ENCODE measurements around the gene COL4A6.
"Not testable (repeated sequence)": the region's sequence is repeated elsewhere in the genome, so short reads cannot be mapped to it uniquely, and the experiment has no call there.

Gene COL4A6

GRCh38 chrX:108396188-108396891 is 41.9 kb downstream of the COL4A6 start:
- no peaks in the 10 kb centered on the region for H3K9me3 ChIP-seq (ENCODE audit: low read length)
- H3K4me1 ChIP-seq (ENCODE audit: insufficient read depth, low read length) = no peaks in the 10 kb centered on the region
- H3K4me3 ChIP-seq (ENCODE audit: low read length) = no peak overlapping the region
- H3K36me3 ChIP-seq (ENCODE audit: insufficient read depth, low read length) = no peaks in the 10 kb centered on the region
- no peak overlapping the region for H2AFZ ChIP-seq (ENCODE audit: low read depth, low read length)
- no peaks in the 10 kb centered on the region for H3K27me3 ChIP-seq (ENCODE audit: insufficient read depth, low read length)

- H3K36me3 ChIP-seq (ENCODE audit: insufficient read depth, low read length); H2AFZ ChIP-seq (ENCODE audit: low read depth, low read length); H3K27me3 ChIP-seq (ENCODE audit: insufficient read depth, low read length); H3K4me3 ChIP-seq (ENCODE audit: low read length); H3K9me3 ChIP-seq (ENCODE audit: low read length); H3K4me1 ChIP-seq (ENCODE audit: insufficient read depth, low read length): not testable (repeated sequence)
Measured at GRCh38 chrX:108390976-108391717, 47.1 kb downstream of the COL4A6 start.

- Histone ChIP-seq H2AFZ (ENCODE audit: low read depth, low read length) (no peak overlapping the region), H3K4me1 (ENCODE audit: insufficient read depth, low read length) (no peaks in the 10 kb centered on the region), H3K4me3 (ENCODE audit: low read length) (no peak overlapping the region), H3K9me3 (ENCODE audit: low read length) (no peaks in the 10 kb centered on the region), H3K27me3 (ENCODE audit: insufficient read depth, low read length) (no peaks in the 10 kb centered on the region), H3K36me3 (ENCODE audit: insufficient read depth, low read length) (no peaks in the 10 kb centered on the region)
Measured at GRCh38 chrX:108384783-108385182, 53.4 kb downstream of the COL4A6 start.

- Histone ChIP-seq H3K36me3 (ENCODE audit: insufficient read depth, low read length) (no peaks in the 10 kb centered on the region), H3K9me3 (ENCODE audit: low read length) (no peaks in the 10 kb centered on the region), H3K4me1 (ENCODE audit: insufficient read depth, low read length) (no peaks in the 10 kb centered on the region), H3K27me3 (ENCODE audit: insufficient read depth, low read length) (no peaks in the 10 kb centered on the region), H3K4me3 (ENCODE audit: low read length) (no peak overlapping the region), H2AFZ (ENCODE audit: low read depth, low read length) (no peak overlapping the region)
Measured at GRCh38 chrX:108380222-108380621, 58.0 kb downstream of the COL4A6 start.

- not testable (repeated sequence) for H3K9me3 ChIP-seq (ENCODE audit: low read length); H3K36me3 ChIP-seq (ENCODE audit: insufficient read depth, low read length); H3K27me3 ChIP-seq (ENCODE audit: insufficient read depth, low read length); H3K4me3 ChIP-seq (ENCODE audit: low read length); H2AFZ ChIP-seq (ENCODE audit: low read depth, low read length); H3K4me1 ChIP-seq (ENCODE audit: insufficient read depth, low read length)
Measured at GRCh38 chrX:108376821-108377220, 61.4 kb downstream of the COL4A6 start.

GRCh38 chrX:108375591-108375990 is 62.6 kb downstream of the COL4A6 start:
- not testable (repeated sequence) for H3K4me3 ChIP-seq (ENCODE audit: low read length); H3K27me3 ChIP-seq (ENCODE audit: insufficient read depth, low read length); H3K4me1 ChIP-seq (ENCODE audit: insufficient read depth, low read length); H3K36me3 ChIP-seq (ENCODE audit: insufficient read depth, low read length); H2AFZ ChIP-seq (ENCODE audit: low read depth, low read length); H3K9me3 ChIP-seq (ENCODE audit: low read length)

GRCh38 chrX:108366644-108367406 is 71.4 kb downstream of the COL4A6 start:
- no peak overlapping the region for H2AFZ ChIP-seq (ENCODE audit: low read depth, low read length)
- no peaks in the 10 kb centered on the region for H3K9me3 ChIP-seq (ENCODE audit: low read length)
- H3K36me3 ChIP-seq (ENCODE audit: insufficient read depth, low read length) = no peaks in the 10 kb centered on the region
- H3K4me3 ChIP-seq (ENCODE audit: low read length) = no peak overlapping the region
- H3K4me1 ChIP-seq (ENCODE audit: insufficient read depth, low read length) = peaks cover 2% of the 10 kb centered on the region
- no peaks in the 10 kb centered on the region for H3K27me3 ChIP-seq (ENCODE audit: insufficient read depth, low read length)

GRCh38 chrX:108362026-108362425 is 76.2 kb downstream of the COL4A6 start:
- Histone ChIP-seq H3K27me3 (ENCODE audit: insufficient read depth, low read length) (no peaks in the 10 kb centered on the region), H3K4me3 (ENCODE audit: low read length) (no peak overlapping the region), H3K9me3 (ENCODE audit: low read length) (no peaks in the 10 kb centered on the region), H3K36me3 (ENCODE audit: insufficient read depth, low read length) (no peaks in the 10 kb centered on the region), H3K4me1 (ENCODE audit: insufficient read depth, low read length) (peaks cover 2% of the 10 kb centered on the region), H2AFZ (ENCODE audit: low read depth, low read length) (no peak overlapping the region)

GRCh38 chrX:108361316-108361715 is 76.9 kb downstream of the COL4A6 start:
- Histone ChIP-seq H3K4me1 (ENCODE audit: insufficient read depth, low read length) (no peaks in the 10 kb centered on the region), H3K4me3 (ENCODE audit: low read length) (no peak overlapping the region), H3K9me3 (ENCODE audit: low read length) (no peaks in the 10 kb centered on the region), H3K36me3 (ENCODE audit: insufficient read depth, low read length) (no peaks in the 10 kb centered on the region), H3K27me3 (ENCODE audit: insufficient read depth, low read length) (no peaks in the 10 kb centered on the region), H2AFZ (ENCODE audit: low read depth, low read length) (no peak overlapping the region)

- H3K4me3 ChIP-seq (ENCODE audit: low read length) = no peak overlapping the region
- no peak overlapping the region for H2AFZ ChIP-seq (ENCODE audit: low read depth, low read length)
- no peaks in the 10 kb centered on the region for H3K4me1 ChIP-seq (ENCODE audit: insufficient read depth, low read length)
- H3K36me3 ChIP-seq (ENCODE audit: insufficient read depth, low read length) = no peaks in the 10 kb centered on the region
- H3K27me3 ChIP-seq (ENCODE audit: insufficient read depth, low read length) = no peaks in the 10 kb centered on the region
- no peaks in the 10 kb centered on the region for H3K9me3 ChIP-seq (ENCODE audit: low read length)
Measured at GRCh38 chrX:108359806-108360602, 78.2 kb downstream of the COL4A6 start.

GRCh38 chrX:108353452-108353851 is 84.8 kb downstream of the COL4A6 start:
- H3K36me3 ChIP-seq (ENCODE audit: insufficient read depth, low read length) = no peaks in the 10 kb centered on the region
- H3K9me3 ChIP-seq (ENCODE audit: low read length) = no peaks in the 10 kb centered on the region
- H3K27me3 ChIP-seq (ENCODE audit: insufficient read depth, low read length) = no peaks in the 10 kb centered on the region
- peaks cover 7% of the 10 kb centered on the region for H3K4me1 ChIP-seq (ENCODE audit: insufficient read depth, low read length)
- H3K4me3 ChIP-seq (ENCODE audit: low read length) = no peak overlapping the region
- no peak overlapping the region for H2AFZ ChIP-seq (ENCODE audit: low read depth, low read length)

GRCh38 chrX:108349210-108349609 is 89.0 kb downstream of the COL4A6 start:
- no peaks in the 10 kb centered on the region for H3K36me3 ChIP-seq (ENCODE audit: insufficient read depth, low read length)
- H3K4me3 ChIP-seq (ENCODE audit: low read length) = no peak overlapping the region
- H3K27me3 ChIP-seq (ENCODE audit: insufficient read depth, low read length) = no peaks in the 10 kb centered on the region
- H2AFZ ChIP-seq (ENCODE audit: low read depth, low read length) = no peak overlapping the region
- H3K4me1 ChIP-seq (ENCODE audit: insufficient read depth, low read length) = peaks cover 9% of the 10 kb centered on the region
- no peaks in the 10 kb centered on the region for H3K9me3 ChIP-seq (ENCODE audit: low read length)

- no peaks in the 10 kb centered on the region for H3K9me3 ChIP-seq (ENCODE audit: low read length)
- no peak overlapping the region for H3K4me3 ChIP-seq (ENCODE audit: low read length)
- H3K36me3 ChIP-seq (ENCODE audit: insufficient read depth, low read length) = no peaks in the 10 kb centered on the region
- H3K4me1 ChIP-seq (ENCODE audit: insufficient read depth, low read length) = peaks cover 9% of the 10 kb centered on the region
- no peaks in the 10 kb centered on the region for H3K27me3 ChIP-seq (ENCODE audit: insufficient read depth, low read length)
- H2AFZ ChIP-seq (ENCODE audit: low read depth, low read length) = no peak overlapping the region
Measured at GRCh38 chrX:108348525-108348924, 89.7 kb downstream of the COL4A6 start.

Measured in neuron (in vitro differentiated cells).